A549 (cell line): ENCODE results near the gene ZNF496.

Experiments
- CBX8 ChIP-seq: fragments of 200-600 bp; sonication (generic); IDR thresholded peaks from 2 replicates; pipeline ENCODE4 v1.6.1; 2016
- EP300 ChIP-seq, 2 experiments: fragments of >200 bp; sonication (Bioruptor Twin); formaldehyde crosslinking; IDR thresholded peaks; 2 replicates in 1 of 2; 3 replicates in 1 of 2; pipeline ENCODE4 v1.6.1; 2016 to 2017
- GATA3 ChIP-seq: IDR thresholded peaks from 2 replicates; pipeline ENCODE4 v1.6.1; 2012; ENCODE audit warnings: borderline replicate concordance
- JUN ChIP-seq, 2 experiments: fragments of >200 bp; sonication (Bioruptor Twin); formaldehyde crosslinking; IDR thresholded peaks; 2 replicates in 1 of 2; 3 replicates in 1 of 2; pipeline ENCODE4 v1.6.1; 2016 to 2017
- MAX ChIP-seq: IDR thresholded peaks from 2 replicates; pipeline ENCODE4 v1.6.1; 2012
- NFE2L2 ChIP-seq: fragments of 150-350 bp; conservative IDR thresholded peaks from 2 replicates; pipeline ENCODE4 v1.6.1; 2014; ENCODE audit warnings: low read length
- POLR2A ChIP-seq: IDR thresholded peaks from 2 replicates; pipeline ENCODE4 v1.6.1; 2012; ENCODE audit warnings: mild to moderate bottlenecking, low read length
- REST ChIP-seq: fragments of 200-600 bp; sonication (generic); IDR thresholded peaks from 2 replicates; pipeline ENCODE4 v1.6.1; 2016; ENCODE audit warnings: antibody characterized with exemption, mild to moderate bottlenecking, moderate library complexity
- RNF2 ChIP-seq: fragments of 200-600 bp; sonication (generic); IDR thresholded peaks from 2 replicates; pipeline ENCODE4 v1.6.1; 2016; ENCODE audit warnings: low read depth, mild to moderate bottlenecking, antibody characterized with exemption, moderate library complexity, borderline replicate concordance
- TF ChIP-seq, protein P1 (sequence below): fragments of >200 bp; sonication (Bioruptor Twin); formaldehyde crosslinking; IDR thresholded peaks from 3 replicates; pipeline ENCODE4 v1.5.1; 2016

GRCh38 chr1:247317702-247318101 is 14.0 kb downstream of the ZNF496 start:
- no peak for TF ChIP-seq POLR2A
- TF ChIP-seq GATA3, result no peak
- TF ChIP-seq, protein P1, sequence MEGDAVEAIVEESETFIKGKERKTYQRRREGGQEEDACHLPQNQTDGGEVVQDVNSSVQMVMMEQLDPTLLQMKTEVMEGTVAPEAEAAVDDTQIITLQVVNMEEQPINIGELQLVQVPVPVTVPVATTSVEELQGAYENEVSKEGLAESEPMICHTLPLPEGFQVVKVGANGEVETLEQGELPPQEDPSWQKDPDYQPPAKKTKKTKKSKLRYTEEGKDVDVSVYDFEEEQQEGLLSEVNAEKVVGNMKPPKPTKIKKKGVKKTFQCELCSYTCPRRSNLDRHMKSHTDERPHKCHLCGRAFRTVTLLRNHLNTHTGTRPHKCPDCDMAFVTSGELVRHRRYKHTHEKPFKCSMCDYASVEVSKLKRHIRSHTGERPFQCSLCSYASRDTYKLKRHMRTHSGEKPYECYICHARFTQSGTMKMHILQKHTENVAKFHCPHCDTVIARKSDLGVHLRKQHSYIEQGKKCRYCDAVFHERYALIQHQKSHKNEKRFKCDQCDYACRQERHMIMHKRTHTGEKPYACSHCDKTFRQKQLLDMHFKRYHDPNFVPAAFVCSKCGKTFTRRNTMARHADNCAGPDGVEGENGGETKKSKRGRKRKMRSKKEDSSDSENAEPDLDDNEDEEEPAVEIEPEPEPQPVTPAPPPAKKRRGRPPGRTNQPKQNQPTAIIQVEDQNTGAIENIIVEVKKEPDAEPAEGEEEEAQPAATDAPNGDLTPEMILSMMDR, result no peak
- no peak for TF ChIP-seq REST
- no peak for TF ChIP-seq MAX
- TF ChIP-seq NFE2L2, result no peak
- TF ChIP-seq RNF2, result no peak
- TF ChIP-seq CBX8, result no peak
- no peak for TF ChIP-seq JUN (IDR thresholded peaks at IDR 0.05)
- TF ChIP-seq EP300 (IDR thresholded peaks at IDR 0.05), result no peak
